ENCODE results near the gene RPL34. TPM values are rescaled to one million over a fixed set of nuclear protein-coding genes. Genes with fewer than 3 reads are reported as not detected.

RPL34 gene
- total RNA-seq, 1 donor = 536 TPM

DNA sequence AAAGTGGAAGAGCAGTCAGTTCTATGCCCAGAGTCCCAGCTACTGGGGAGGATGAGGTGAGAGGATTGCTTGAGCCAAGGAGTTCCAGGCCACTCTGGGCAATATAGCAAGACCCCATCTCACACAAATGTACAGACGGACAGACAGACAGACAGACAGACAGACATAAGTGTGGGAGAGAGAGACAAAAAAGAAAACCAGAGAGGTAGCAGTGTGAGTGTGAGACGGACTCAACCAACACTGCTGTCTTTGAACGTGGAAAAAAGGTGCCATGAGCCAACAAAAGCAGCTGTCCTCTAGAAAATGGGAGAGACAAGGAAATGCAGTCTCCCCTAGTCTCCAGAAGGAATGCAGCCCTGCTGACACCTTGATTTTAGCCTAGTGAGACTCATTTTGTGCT lies 18.2 kb upstream of the RPL34 start:
- no peak for DNase-seq (ENCODE audit: low read depth)
- TF ChIP-seq, protein P1, sequence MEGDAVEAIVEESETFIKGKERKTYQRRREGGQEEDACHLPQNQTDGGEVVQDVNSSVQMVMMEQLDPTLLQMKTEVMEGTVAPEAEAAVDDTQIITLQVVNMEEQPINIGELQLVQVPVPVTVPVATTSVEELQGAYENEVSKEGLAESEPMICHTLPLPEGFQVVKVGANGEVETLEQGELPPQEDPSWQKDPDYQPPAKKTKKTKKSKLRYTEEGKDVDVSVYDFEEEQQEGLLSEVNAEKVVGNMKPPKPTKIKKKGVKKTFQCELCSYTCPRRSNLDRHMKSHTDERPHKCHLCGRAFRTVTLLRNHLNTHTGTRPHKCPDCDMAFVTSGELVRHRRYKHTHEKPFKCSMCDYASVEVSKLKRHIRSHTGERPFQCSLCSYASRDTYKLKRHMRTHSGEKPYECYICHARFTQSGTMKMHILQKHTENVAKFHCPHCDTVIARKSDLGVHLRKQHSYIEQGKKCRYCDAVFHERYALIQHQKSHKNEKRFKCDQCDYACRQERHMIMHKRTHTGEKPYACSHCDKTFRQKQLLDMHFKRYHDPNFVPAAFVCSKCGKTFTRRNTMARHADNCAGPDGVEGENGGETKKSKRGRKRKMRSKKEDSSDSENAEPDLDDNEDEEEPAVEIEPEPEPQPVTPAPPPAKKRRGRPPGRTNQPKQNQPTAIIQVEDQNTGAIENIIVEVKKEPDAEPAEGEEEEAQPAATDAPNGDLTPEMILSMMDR (IDR thresholded peaks at IDR 0.05; ENCODE audit: insufficient read depth, low read depth, low read length) = no peak
- no peak overlapping the region for H3K4me3 ChIP-seq (ENCODE audit: low read depth, low read length)

DNA sequence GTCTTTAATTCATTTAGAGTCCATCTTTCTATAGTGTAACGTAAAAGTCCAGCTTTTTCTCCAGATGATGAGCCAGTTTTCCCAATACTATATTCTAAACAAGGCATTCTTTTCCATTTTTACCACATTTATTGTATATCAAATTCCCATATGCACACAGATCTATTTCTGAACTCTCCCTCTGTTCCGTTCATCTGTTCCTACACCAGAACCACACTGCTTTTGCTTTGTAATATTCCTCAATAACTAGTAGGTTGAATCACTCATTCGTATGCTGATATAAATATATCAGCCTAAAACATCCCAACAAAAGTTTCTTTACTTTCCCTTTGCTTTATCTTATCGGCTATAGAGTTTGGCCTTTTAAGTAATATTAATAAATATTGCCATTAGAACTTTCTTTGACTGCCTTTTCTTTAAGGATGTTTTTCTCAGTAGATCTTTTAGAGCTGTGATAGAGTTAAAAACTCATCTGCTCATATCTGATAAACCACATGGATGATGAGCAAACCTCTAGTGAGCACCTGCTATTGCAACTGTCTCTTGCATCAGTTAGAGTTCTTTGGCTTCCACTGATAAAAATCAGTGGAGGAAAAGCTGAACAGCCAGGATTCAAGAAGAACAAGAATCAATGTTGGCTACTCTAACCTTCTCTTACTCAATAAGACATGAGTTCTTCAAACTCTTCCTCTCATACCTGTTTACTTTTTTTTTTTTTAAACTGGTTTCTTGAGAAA lies 13.1 kb upstream of the RPL34 start:
- no peak for DNase-seq (ENCODE audit: low read depth)
- TF ChIP-seq, protein P1 (IDR thresholded peaks at IDR 0.05; ENCODE audit: insufficient read depth, low read depth, low read length) = no peak
- no peak overlapping the region for H3K4me3 ChIP-seq (ENCODE audit: low read depth, low read length)

DNA sequence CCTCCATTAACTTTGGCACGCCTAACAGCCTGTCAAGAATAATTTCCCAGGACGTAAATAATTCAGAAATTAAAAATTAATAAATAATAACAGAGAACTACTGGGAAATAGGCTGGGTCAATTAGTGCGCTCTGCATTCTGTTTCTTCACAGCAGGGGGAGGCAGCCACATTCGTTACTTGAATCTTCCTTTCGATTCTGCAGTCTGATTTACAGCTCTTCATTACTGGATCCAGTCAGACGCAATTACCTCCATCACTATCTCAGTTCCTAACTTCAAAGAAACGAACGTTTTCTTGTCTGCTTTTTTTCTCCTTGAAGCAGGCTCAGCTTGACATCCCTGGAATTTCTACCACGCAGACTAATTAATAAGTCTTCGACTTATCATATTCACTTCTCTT lies 9.0 kb upstream of the RPL34 start:
- H3K4me3 ChIP-seq (ENCODE audit: low read depth, low read length) = peak overlapping the region; percentile 47
- TF ChIP-seq, protein P1 (IDR thresholded peaks at IDR 0.05; ENCODE audit: insufficient read depth, low read depth, low read length) = peak; percentile 53
- peak; percentile 45 for DNase-seq (ENCODE audit: low read depth)

DNA sequence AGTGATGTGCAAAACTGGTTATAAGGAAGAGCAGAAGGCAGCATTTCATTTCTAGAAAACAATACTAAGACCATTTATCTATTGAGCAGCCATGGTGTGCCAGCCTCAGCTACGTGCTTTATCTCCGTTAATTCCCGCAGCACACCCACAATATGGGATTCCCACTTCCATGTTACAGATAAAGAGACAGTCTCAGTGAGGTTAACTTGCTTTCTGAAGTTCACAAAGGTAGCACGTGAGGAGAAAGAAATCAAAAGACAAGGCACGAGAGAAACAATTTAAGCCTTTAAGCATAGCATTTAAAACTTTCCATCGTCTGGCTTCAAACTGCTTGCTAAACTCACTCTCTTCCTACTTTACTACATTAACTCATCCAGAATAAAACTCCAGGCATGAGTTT lies 8.0 kb upstream of the RPL34 start:
- H3K4me3 ChIP-seq (ENCODE audit: low read depth, low read length) = no peak overlapping the region
- no peak for DNase-seq (ENCODE audit: low read depth)
- TF ChIP-seq, protein P1 (IDR thresholded peaks at IDR 0.05; ENCODE audit: insufficient read depth, low read depth, low read length) = no peak

DNA sequence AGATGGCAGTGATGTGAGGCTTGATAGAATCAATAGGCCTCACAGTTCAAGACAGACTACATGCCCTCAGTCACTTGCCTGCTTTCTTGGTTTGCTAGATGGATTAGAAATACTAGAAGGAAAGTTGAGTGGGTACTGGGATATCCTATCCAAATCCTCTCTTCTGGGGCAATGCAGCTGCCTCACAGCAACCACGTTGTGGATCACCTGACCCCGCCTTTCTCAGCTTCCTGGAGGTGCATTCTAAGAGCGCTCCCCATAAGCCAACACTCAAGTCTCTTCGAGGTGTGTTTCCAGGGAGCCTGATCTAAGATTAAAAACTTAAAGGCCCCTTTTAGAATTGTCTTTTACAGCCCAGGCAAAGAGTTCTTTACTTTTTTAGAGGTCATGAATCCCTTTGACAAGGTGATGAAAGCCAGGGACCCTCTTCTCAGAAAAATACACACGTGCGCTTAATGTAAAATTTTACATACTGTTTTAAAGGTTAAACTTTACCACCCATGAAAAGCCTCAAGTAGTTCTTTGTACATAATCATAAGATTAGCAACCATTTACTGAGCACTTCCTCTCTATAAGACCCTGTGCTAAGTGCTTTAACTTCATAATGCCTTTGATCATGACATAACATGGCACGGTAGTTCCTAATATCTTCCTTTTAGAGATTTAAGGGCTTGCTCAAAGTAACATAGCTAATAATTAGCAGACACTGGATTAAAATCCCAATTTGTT lies 840 bp upstream of the RPL34 start:
- TF ChIP-seq, protein P1 (IDR thresholded peaks at IDR 0.05; ENCODE audit: insufficient read depth, low read depth, low read length) = no peak
- H3K4me3 ChIP-seq (ENCODE audit: low read depth, low read length) = peak overlapping the region; percentile 82
- no peak for DNase-seq (ENCODE audit: low read depth)

DNA sequence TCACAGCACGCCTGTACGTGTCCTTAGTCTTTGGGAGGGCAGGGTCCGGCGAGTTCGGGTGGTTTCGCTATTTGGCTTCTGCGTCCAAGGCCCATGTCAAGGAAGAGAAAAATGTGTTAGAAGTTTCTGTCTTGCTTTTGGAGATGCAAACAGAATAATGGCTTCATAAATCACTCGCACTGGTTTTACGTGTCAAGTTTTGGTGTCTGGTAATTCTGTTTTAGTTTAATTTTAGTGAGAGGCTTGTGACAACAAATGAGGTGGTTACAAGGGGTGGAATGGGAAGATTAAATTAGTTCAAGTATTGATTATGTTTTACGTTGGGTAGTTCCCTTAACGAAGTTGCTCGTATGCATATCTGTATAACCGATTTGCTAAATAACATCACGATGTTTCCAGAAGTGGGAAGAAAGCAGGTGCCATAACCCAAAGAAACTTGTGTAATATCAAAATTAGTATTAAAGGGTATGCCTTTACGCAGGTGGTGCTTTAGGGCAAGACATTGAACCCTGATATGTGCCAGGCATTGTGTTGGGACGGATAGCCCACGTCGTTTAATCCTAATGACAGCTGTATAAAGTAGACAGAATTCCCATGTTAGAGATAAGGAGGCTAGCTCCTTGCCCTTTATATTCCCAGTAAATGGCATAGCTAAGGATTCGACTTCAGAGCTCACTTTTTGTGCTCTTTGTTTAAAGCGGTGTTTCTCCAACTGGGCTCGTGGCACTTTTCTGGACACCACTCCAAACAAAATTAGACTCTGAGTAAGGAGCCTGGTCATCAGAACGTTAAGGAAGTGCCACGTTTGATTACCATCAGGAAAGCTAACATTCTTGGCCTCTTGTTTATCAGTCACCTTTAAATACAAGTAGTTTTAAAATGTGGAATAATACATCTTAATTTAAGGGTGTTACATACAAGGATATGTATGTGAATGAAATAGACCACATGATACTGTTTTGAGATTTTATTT lies 843 bp downstream of the RPL34 start:
- DNase-seq (ENCODE audit: low read depth) = peak; percentile 27
- TF ChIP-seq, protein P1 (IDR thresholded peaks at IDR 0.05; ENCODE audit: insufficient read depth, low read depth, low read length) = no peak
- peak overlapping the region; percentile 82 for H3K4me3 ChIP-seq (ENCODE audit: low read depth, low read length)
